NCI-H2227 (cell line): ENCODE data around the gene RADX.

ENCODE experiments used
- DNase-seq: peaks from one replicate; lab custom pipeline; 2025; ENCODE audit not compliant: unreplicated experiment; lab: John Stamatoyannopoulos, UW

RADX gene

DNA sequence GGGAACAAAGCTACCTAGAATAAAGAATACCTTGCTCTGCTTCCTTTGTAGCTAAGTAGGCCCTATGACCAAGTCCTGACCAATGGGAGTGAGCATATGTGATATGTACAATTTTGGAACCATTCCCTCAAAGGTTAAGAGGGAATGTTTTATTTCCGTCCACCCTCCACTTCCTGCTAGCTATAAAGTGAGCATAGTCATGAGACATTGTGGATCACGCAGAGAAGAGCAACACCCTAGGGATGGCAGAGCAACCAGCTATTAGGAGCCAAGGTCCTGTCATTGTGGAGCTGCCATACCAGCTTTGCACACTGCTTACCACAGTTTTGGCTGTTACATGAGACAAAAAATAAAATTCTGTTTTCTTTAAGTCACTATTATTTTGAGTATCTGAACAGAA is 68.9 kb downstream of the RADX start:
- no peak for DNase-seq

DNA sequence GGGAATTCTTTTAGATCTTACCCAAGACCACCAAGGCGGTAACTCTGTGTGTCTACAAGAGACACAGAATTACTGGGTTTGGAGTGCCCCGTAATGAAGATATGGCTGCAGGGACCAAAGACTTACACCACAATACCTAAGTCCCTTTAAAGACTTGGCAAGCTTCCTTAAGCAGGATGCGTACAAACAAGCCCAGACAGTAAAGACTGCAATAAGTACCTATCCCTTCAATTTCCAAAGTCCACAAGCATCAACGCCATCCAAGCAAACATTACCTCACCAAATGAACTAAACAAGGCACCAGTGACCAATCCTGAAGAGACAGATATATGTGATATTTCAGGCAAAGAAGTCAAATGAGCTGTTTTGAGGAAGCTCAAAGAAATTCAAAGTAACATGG is 72.4 kb downstream of the RADX start:
- DNase-seq = no peak

DNA sequence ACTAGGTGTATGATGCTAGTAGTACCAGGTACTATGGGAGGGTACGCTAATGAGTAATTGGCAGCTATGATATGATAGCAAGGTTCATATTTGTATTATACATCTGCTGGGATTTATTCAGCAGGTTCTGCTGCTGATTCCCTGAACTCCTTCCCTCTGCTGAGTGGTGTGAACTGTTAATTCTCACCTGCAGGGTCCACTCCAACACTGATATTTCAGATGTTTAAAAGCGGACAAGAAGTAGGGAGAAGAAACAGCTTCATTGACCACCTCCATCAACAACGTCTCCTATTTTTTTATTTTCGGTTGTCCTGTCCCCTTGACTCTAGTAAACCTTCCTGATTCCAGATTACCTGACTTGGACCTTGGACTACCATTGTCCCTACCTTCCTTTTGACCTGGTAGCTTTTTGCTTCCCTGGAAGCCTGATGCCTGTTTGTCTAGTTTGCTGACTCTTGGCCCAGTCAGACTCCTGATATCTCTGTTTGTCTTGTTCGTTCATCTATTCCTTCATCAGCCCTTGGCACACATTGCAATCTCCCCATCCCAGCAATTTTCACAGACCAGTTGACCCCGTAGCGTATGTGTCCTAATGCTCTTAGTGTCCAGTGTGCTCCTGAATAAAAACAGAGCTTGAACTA is 80.8 kb downstream of the RADX start:
- no peak for DNase-seq

DNA sequence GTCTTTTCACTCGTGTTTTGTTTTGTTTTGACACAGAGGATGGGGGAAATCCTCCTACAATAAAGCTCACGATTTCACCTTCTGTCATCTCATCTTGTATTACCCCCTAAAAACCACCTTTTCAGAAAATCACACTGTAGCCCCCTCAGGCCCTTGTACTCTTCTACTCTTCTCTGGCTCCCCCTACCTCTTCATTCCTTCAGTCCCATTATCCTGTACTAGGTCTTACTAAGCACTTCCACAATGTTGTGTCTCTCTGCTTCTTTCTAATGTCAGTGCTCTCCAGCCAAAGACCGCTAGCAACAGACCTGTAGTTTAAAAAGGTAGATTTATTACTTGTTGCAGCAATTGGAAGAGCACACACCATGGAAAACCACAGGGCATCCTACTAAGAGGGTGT is 84.7 kb downstream of the RADX start:
- no peak for DNase-seq

DNA sequence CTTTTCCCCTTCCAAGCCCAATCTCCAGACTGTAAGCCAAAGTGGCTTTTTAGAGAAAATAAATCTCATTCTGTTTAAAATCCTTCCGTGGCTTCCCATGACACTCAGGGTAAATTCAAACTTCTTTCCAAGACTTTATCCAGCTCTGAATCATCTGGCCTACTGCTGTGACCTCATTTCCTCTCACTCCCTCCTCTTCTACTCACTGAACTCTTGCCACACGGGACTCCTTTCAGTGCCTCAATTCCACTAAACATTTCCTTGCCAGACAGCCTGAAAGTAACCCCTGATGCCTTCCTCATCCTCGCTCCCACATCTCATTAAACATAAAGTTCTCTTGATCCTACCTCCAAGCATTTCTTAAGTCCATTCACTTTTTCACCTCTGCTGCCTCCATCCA is 86.9 kb downstream of the RADX start:
- no peak for DNase-seq

DNA sequence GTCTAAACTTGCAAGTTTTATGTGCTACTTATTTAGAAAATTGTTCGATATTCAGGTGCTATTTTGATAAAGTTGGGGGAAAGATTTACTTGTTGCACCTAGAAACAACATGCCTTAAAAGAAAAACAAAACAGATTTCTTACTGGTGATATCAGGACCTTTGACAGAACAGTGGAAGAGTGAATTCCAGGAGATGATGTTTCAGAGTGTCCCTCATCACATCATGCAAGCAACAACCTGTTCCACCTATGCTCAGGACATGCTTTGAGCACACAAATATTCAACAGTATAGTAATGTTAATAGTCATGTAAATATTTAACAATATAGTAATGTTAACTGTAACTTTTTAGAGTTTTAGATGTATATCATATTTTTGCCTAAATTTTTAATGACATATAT is 90.9 kb downstream of the RADX start:
- no peak for DNase-seq

DNA sequence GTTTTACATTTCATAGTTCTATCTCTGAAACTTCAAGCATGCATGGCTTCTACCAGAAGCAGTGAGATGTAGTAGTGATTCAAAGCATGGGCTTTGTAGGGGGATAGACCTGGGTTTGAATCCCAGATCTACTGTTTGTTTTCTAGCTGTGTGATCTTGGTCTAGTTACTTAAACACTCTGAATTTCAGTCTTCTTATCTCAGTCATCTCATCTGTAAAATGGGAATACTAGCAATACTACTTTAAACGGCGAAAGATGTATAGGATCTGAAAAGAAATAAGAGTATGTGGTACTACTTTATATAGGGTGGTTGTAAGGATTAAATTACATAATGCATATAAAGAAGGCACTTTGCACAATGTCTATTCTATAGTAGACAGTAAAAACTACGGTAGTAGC is 94.7 kb downstream of the RADX start:
- no peak for DNase-seq

DNA sequence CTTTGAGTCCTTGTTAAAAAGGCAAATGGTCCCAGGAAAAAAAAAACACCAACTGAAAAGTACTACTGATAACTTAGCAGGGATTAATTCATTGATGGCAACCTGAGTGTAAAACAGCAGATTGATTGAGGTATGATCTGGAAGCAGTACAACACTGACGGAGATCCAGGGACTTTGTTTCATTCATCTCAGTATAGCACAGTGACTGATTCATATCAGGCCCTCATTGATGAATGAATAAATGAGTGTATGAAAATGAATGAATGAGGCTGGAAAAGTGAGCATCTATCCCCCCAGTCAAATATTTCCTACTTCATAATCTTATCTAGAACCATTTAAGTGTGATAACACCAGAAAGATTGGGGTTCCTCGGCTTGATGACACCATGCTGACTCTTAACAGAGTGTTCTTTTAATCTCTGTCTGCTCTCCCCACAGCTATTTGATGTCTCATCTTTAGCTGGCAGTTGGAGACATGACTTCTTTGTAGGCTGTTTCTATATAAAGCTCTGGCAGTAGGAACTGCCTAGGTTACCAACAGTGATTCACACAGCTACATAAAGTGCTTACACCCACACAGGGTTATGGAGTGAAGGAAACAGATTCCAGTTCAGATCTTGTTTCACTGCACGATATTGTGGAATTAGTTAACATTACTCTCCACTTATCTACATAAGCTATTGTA is 96.1 kb downstream of the RADX start:
- DNase-seq = no peak

DNA sequence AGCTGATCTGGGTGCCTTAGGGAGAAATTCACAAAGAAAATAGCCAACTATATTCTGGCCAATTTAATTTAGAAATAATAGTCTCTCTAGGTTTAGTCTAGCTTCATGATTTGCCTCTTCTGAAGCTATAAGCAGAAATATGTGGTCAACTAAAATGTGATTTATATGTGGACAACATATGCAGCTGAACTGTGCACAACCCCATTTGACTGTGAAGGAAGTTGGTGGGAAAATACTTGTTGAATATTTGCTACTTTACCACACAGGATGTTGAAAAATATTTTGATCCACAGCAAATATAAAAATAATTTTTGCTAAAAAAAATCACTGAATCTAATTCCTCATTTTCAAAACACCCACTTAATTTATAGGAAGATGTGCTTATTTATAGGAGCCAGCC is 99.0 kb downstream of the RADX start:
- no peak for DNase-seq

DNA sequence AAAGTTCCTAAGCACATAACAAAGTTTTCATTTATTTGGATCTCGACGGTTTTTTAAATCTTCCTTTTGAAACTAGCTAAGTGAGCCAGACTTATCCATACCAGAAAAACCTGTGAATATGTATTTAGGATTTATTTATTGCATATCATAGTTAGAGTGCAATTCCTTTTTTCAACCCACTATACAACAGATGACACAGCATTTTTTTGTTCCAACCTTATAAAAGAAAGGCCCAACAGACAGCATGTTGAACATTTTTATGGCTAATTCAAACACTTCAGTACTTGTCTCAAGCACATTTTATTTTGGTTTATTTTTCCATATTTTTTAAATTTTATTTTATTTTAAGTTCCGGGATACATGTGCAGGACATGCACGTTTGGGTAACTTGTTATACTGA is 99.6 kb downstream of the RADX start:
- no peak for DNase-seq

DNA sequence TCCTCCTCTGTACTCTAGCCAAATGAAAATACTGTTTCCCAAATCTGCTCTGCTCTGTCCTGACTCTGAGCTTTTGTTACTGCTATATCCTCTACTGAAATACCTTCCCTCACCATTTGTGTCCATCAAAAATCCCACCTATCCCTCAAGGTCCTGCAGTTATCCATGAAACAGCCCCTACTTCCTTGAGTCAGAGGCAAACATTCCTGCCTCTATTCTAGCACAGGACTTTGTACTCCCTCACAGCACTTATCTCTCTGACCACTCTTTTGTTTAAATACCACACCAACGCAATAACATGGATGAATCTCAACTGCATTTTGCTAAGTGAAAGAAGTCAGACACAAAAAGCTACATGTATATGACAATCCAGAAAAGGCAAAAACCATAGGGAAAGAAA is 104.2 kb downstream of the RADX start:
- DNase-seq = no peak

DNA sequence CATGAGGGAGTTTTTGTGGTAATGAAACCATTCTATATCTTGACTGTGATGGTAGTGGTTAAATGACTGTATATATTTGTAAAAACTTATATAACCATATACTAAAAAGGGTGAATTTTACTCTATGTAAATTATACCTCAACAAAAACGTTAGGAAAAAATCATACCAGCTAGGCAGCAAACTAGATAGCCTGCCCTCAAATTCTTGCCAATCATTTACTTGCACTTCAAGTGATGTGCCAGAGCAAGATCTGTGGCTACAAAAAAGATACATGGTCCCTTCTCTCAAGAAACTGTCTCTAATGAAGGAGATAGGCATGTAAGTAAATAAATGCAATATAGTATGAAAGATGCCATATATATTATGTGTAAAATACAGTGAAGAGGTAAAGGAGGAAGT is 104.7 kb downstream of the RADX start:
- DNase-seq = no peak

DNA sequence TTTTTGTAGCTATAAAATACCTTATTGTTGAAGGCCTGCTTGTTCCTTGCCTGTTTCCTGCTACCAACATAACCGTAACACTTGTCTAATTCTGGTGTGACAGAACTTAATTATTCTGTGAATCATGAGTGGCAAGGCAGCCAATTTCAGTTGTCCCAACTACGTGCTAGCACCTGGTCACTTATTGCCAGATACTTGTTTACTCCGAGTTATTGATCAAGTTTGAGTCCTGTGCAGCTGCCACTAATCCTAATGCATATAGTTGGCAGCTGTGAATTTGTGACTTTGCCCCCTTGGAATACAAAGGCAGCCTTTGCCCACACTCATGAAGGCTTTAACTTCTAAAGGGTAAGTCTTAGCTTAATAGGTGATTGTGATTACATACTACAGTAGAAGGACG is 106.9 kb downstream of the RADX start:
- no peak for DNase-seq

DNA sequence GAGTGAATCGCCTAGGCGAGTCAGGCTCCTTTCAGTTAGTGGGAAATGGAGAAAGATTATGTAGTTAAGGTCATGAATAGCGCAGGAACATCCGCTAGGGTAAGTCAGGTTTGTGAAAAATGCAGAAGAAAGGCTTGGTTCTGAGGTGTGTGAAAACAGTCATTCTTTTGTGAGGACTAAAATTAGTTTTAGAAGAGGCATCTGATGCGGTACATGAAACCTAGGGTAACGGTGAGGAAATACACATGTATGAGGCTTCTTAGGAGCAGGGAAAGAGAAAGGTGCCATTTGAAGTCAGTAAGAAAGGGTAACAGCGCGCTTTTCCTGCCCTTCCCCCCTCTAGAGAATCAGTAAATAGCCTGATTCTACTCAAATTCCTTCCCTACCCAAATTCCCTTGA is 114.2 kb downstream of the RADX start:
- no peak for DNase-seq

DNA sequence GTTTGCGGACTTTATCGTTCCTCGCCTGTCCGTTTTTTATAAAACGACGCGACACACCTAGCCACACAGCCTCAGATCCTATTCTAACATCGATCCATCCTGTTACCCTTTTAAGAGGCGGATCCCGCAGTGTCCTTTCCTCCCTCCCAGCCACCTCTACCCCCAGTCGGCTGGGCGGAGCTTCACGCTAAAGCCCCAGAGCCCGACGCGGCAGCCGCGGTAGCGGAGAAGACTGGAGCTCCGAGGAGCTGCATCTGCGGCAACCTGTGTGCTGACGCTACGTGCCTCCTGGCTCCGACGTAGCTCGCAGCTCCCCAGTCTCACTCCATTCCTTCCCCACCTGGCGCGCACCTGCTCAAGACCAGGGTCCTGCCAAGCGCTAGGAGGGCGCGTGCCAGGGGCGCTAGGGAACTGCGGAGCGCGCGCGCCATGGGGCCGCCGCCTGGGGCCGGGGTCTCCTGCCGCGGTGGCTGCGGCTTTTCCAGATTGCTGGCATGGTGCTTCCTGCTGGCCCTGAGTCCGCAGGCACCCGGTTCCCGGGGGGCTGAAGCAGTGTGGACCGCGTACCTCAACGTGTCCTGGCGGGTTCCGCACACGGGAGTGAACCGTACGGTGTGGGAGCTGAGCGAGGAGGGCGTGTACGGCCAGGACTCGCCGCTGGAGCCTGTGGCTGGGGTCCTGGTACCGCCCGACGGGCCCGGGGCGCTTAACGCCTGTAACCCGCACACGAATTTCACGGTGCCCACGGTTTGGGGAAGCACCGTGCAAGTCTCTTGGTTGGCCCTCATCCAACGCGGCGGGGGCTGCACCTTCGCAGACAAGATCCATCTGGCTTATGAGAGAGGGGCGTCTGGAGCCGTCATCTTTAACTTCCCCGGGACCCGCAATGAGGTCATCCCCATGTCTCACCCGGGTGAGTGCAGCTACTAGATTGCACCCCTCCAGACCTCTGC is 115.0 kb downstream of the RADX start, which contains the start of gene RNF128:
Gene RNF128, plus strand, starts transcription at position 217 of the 953 bp plus-strand sequence. Its CDS starts 213 bp downstream, at position 430.
- DNase-seq = peak; percentile 47

DNA sequence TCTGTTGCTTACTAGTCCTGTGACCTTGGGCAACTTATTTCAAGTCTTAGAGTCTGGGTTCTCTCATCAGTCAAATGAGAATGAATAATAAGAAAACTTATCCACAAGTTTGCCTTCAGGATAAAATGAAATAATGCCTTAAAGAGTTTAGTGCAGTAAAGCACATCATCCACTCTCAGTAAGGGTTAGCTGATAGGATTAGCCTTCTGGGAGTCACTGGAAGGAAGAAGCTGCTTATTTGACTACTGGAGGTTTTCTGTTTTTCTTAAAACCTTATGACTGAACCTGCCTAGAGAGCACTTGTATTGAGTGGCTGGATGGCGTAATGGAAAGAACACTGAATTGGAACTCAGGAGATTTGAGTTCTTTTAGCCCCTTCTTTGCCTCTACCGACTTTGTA is 116.6 kb downstream of the RADX start:
- no peak for DNase-seq
